Smooth muscle cell (in vitro differentiated cells): ENCODE results near the gene KIAA0232. TPM values are rescaled to one million over a fixed set of nuclear protein-coding genes. Genes with fewer than 3 reads are reported as not detected.
A peak's percentile ranks its signal among the peaks of the same experiment; 100 is the strongest.

Experiments used
- DNase-seq: peaks from one replicate; lab custom pipeline; 2025; ENCODE audit not compliant: unreplicated experiment; lab: John Stamatoyannopoulos, UW
- H2AFZ ChIP-seq: fragments of 200-600 bp; sonication (generic); 2 replicates; pipeline ENCODE4 v1.6.0; 2016; ENCODE audit warnings: antibody characterized with exemption, low read depth, mild to moderate bottlenecking
- H3F3A ChIP-seq: fragments of 200-600 bp; sonication (generic); 2 replicates; pipeline ENCODE4 v1.6.0; 2017; ENCODE audit warnings: antibody characterized with exemption, low read depth
- H3K27ac ChIP-seq: fragments of 200-600 bp; sonication (generic); 2 replicates; pipeline ENCODE4 v1.5.1; 2016; ENCODE audit warnings: low read depth, mild to moderate bottlenecking
- H3K27me3 ChIP-seq: fragments of 200-600 bp; sonication (generic); 2 replicates; pipeline ENCODE4 v1.6.1; 2016; ENCODE audit warnings: low read depth, mild to moderate bottlenecking
- H3K36me3 ChIP-seq: fragments of 200-600 bp; sonication (generic); 2 replicates; pipeline ENCODE4 v1.5.1; 2016; ENCODE audit warnings: low read depth
- H3K4me1 ChIP-seq: fragments of 200-600 bp; sonication (generic); 2 replicates; pipeline ENCODE4 v1.5.1; 2016; ENCODE audit warnings: low read depth
- H3K4me2 ChIP-seq: fragments of 200-600 bp; sonication (generic); 2 replicates; pipeline ENCODE4 v1.6.0; 2016; ENCODE audit warnings: mild to moderate bottlenecking
- H3K4me3 ChIP-seq: fragments of 200-600 bp; sonication (generic); 2 replicates; pipeline ENCODE4 v1.5.1; 2016; ENCODE audit warnings: mild to moderate bottlenecking
- H3K79me2 ChIP-seq: fragments of 200-600 bp; sonication (generic); 2 replicates; pipeline ENCODE4 v1.6.0; 2016; ENCODE audit warnings: low read depth, mild to moderate bottlenecking
- H3K9ac ChIP-seq: fragments of 200-600 bp; sonication (generic); 2 replicates; pipeline ENCODE4 v1.6.0; 2016; ENCODE audit warnings: low read depth
- H3K9me3 ChIP-seq: fragments of 200-600 bp; sonication (generic); replicated peaks from 2 replicates; pipeline ENCODE4 v1.5.1; 2016; ENCODE audit warnings: low read depth
- H4K20me1 ChIP-seq: fragments of 200-600 bp; sonication (generic); 2 replicates; pipeline ENCODE4 v1.6.0; 2016; ENCODE audit warnings: low read depth
- WGBS: methylation state at CpG from one replicate; pipeline ENCODE4 v1.1.7; 2016; ENCODE audit warnings: low lambda C conversion rate; 5-methylcytosine and 5-hydroxymethylcytosine counted together
- polyA plus RNA-seq: library from polyadenylated mRNA; unstranded; fragments of >200 nt; fragmentation: Nextera tagmentation; extraction: Ambion mirVana; gene quantifications from 2 replicates; pipeline ENCODE4 v1.2.1, GENCODE V29; 2016
- total RNA-seq: library from RNA; depleted of rRNA; stranded (reverse); fragments of >200 nt; gene quantifications from 2 replicates; pipeline ENCODE4 v1.2.3, GENCODE V29; 2014
- TF ChIP-seq, protein P1 (sequence below): fragments of 200-600 bp; sonication (generic); IDR thresholded peaks from 2 replicates; pipeline ENCODE4 v1.5.1; 2017; ENCODE audit warnings: borderline replicate concordance, mild to moderate bottlenecking, antibody characterized with exemption; ENCODE audit not compliant: insufficient read depth, poor library complexity, severe bottlenecking

KIAA0232 gene
- total and polyA plus RNA-seq, 2 experiments from 2014 or later, result 8.4 to 16.6 TPM

DNA sequence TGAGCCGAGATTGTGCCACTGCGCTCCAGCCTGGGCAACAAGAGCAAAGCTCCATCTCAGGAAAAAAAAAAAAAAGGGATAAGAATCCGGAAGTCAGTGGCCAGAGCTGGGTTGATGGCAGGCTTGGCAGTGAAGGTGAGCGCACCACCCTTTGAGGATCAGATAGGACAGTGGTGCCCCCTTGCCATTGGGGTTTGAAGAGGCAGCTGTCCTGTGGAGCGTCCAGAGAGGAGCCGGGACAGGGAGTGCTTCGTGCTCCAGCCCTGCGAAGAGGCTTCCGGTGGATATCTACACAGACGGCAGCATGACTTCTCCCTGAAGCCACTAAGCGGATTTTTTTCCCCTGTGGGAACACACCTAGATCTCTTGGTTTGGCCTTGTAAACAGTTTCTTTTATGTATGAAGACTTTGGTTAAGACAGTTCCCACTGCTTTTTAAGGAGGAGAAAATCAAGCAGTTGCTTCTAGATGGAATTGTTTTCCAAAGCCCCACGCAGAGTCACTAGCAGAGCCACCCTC, 133.6 kb downstream of the KIAA0232 start:
- peaks cover 17% of the 10 kb centered on the region for H3K79me2 ChIP-seq
- H3K9ac ChIP-seq, result no peak overlapping the region
- DNase-seq, result no peak
- H3K4me1 ChIP-seq, result peaks cover 8% of the 10 kb centered on the region
- H3K27me3 ChIP-seq, result no peaks in the 10 kb centered on the region
- TF ChIP-seq, protein P1, sequence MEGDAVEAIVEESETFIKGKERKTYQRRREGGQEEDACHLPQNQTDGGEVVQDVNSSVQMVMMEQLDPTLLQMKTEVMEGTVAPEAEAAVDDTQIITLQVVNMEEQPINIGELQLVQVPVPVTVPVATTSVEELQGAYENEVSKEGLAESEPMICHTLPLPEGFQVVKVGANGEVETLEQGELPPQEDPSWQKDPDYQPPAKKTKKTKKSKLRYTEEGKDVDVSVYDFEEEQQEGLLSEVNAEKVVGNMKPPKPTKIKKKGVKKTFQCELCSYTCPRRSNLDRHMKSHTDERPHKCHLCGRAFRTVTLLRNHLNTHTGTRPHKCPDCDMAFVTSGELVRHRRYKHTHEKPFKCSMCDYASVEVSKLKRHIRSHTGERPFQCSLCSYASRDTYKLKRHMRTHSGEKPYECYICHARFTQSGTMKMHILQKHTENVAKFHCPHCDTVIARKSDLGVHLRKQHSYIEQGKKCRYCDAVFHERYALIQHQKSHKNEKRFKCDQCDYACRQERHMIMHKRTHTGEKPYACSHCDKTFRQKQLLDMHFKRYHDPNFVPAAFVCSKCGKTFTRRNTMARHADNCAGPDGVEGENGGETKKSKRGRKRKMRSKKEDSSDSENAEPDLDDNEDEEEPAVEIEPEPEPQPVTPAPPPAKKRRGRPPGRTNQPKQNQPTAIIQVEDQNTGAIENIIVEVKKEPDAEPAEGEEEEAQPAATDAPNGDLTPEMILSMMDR, result no peak
- H3F3A ChIP-seq, result no peaks in the 10 kb centered on the region
- no peak overlapping the region for H2AFZ ChIP-seq
- H3K27ac ChIP-seq, result no peak overlapping the region
- H3K4me3 ChIP-seq, result no peak overlapping the region
- peaks cover 85% of the 10 kb centered on the region for H4K20me1 ChIP-seq
- no peaks in the 10 kb centered on the region for H3K9me3 ChIP-seq
- 83% methylated on average over 12 of the region's 12 CpGs for WGBS
- no peaks in the 10 kb centered on the region for H3K36me3 ChIP-seq
- peak overlapping the region; percentile 29 for H3K4me2 ChIP-seq

DNA sequence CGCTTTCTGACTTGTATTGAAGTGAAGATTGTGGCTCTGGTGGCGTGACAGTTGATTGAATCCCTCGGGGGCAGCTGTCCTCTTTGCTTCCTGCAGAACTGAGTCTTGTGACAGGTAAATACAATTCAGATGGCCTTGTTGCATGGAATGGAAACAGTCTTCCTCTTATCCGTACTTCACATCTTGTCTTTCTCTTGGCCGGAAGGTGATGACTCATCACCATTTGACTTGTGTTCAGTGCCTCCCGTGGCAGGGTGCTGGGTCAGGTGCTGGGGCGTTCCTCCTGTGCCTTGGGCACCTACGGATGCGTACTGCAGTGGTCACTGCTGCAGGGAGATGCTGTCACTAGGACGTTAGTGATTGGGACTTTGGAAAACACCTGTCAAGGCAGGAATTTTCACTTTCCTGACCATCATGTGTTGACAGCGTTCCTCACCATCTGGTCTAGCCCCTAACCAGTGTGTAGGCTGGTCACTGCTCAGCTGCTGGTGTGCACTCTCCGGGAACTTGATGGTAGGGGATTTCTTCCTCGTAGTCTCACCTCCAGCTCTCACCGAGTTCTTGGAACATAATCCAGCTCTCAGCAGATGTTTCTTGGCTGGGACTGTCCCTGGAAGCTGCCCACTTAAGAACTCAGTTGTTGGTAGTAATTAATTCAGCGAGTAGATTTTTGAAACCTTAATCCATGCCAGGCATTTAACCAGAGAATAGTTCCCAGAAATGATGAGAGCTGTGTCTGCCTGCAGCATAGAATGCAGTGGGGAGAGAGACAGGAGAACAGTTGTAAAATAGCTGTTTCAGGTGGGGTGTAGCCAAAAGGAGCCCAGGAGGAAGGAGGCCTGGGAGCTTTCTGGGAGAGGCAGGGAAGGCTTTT, 134.3 kb downstream of the KIAA0232 start:
- peaks cover 78% of the 10 kb centered on the region for H4K20me1 ChIP-seq
- TF ChIP-seq, protein P1, result no peak
- H2AFZ ChIP-seq, result no peak overlapping the region
- DNase-seq, result no peak
- H3K79me2 ChIP-seq, result peaks cover 17% of the 10 kb centered on the region
- H3K27me3 ChIP-seq, result no peaks in the 10 kb centered on the region
- H3K9ac ChIP-seq, result no peak overlapping the region
- no peaks in the 10 kb centered on the region for H3K36me3 ChIP-seq
- no peaks in the 10 kb centered on the region for H3K9me3 ChIP-seq
- H3F3A ChIP-seq, result no peaks in the 10 kb centered on the region
- H3K4me1 ChIP-seq, result peaks cover 7% of the 10 kb centered on the region
- no peak overlapping the region for H3K27ac ChIP-seq
- H3K4me2 ChIP-seq, result peak overlapping the region; percentile 29
- WGBS, result 56% methylated on average over 15 of the region's 15 CpGs
- H3K4me3 ChIP-seq, result no peak overlapping the region

DNA sequence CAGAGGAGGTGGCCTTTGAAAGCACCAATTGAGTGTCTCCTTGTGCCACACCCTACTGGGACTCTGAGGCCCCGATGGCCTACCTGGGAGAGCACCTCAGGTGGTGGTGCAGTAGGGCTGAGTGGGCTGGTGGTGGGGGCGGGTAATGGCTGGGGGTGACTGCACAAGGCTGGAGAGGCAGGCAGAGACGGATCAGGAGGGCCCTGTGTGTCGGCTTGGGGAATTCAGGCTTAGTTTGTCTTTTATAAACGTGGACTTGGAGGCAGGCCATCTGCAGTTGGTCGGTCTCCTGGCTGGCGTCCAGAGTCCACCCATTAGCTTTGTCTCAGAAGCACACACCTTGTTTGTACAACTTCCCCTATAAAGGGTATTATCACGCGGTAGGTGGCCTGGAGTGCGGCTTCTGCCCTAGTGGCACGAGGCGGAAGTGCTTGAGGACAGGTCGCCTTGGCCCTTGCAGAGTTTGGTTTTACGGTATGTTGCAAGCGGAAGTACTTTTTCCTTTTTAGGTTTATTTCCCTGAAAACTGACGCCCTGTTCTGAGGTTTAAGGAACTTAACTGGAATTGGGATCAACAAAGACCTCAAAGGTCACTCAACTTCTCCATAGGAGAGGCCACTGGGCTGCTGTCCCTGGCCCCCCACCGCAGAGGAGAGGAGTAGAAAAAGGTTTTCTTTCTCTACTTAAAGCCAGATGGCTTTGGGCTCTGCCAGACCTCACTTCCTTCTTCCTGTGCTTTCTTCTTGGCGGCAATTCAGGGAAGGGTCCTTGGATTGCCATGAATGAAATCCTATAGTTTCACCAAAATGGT, 135.1 kb downstream of the KIAA0232 start:
- Histone ChIP-seq H3K36me3 (no peaks in the 10 kb centered on the region), H2AFZ (no peak overlapping the region), H3F3A (no peaks in the 10 kb centered on the region), H3K9me3 (no peaks in the 10 kb centered on the region), H3K27ac (no peak overlapping the region), H3K4me1 (peaks cover 7% of the 10 kb centered on the region), H3K79me2 (peaks cover 19% of the 10 kb centered on the region), H3K4me2 (peak overlapping the region; percentile 18), H3K4me3 (no peak overlapping the region), H3K27me3 (no peaks in the 10 kb centered on the region), H3K9ac (no peak overlapping the region), H4K20me1 (peaks cover 74% of the 10 kb centered on the region)
- TF ChIP-seq, protein P1, result peak; percentile 41
- DNase-seq, result no peak
- WGBS, result 64% methylated on average over 16 of the region's 18 CpGs
